OCI-LY7 (cell line): ENCODE results near the gene SEC61A1. TPM values are rescaled to one million over a fixed set of nuclear protein-coding genes. Genes with fewer than 3 reads are reported as not detected.

ENCODE experiments used
- BruUV-seq: library from RNA; stranded (reverse); fragments of 400-500 nt; replicated peaks from 2 replicates; lab custom pipeline; 2021; lab: Mats Ljungman, UMichigan
- CTCF ChIA-PET: fragments of 300-600 bp; sonication (Branson Sonifier 250); formaldehyde crosslinking; loops from one replicate; lab custom pipeline; 2022; ENCODE audit warnings: antibody characterized with exemption; ENCODE audit not compliant: unreplicated experiment; lab: Charles Lee
- POLR2A ChIA-PET: fragments of 300-600 bp; sonication (Branson Sonifier 250); formaldehyde crosslinking; loops from one replicate; lab custom pipeline; 2022; ENCODE audit warnings: antibody characterized with exemption; lab: Charles Lee
- DNase-seq: peaks from one replicate; pipeline ENCODE4 v3.0.0-alpha.2; 2015; ENCODE audit warnings: low spot score
- H2AFZ ChIP-seq: fragments of 200-600 bp; sonication (generic), shearing (Covaris generic); 2 replicates; pipeline ENCODE4 v1.6.1; 2014; ENCODE audit warnings: mild to moderate bottlenecking, antibody characterized with exemption, low read length, moderate library complexity
- H3K27ac ChIP-seq: fragments of 200-600 bp; sonication (generic); 2 replicates; pipeline ENCODE4 v1.5.1; 2014; ENCODE audit warnings: mixed run types, low read depth, mild to moderate bottlenecking, moderate library complexity, low read length, inconsistent platforms; ENCODE audit not compliant: poor library complexity, severe bottlenecking
- H3K36me3 ChIP-seq: fragments of 200-600 bp; sonication (generic); 2 replicates; pipeline ENCODE4 v1.6.1; 2014; ENCODE audit warnings: mild to moderate bottlenecking, antibody characterized with exemption, low read length, moderate library complexity, mixed read lengths; ENCODE audit not compliant: insufficient read depth
- H3K4me1 ChIP-seq: fragments of 200-600 bp; sonication (generic); 2 replicates; pipeline ENCODE4 v1.5.1; 2014; ENCODE audit warnings: mild to moderate bottlenecking, low read length; ENCODE audit not compliant: insufficient read depth, poor library complexity, severe bottlenecking
- H3K4me2 ChIP-seq: fragments of 200-600 bp; sonication (generic); 2 replicates; pipeline ENCODE4 v1.6.1; 2014; ENCODE audit warnings: mild to moderate bottlenecking, low read length
- H3K4me3 ChIP-seq: fragments of 200-600 bp; sonication (generic); 2 replicates; pipeline ENCODE4 v1.5.1; 2014; ENCODE audit warnings: mild to moderate bottlenecking, low read depth, low read length; ENCODE audit not compliant: poor library complexity, severe bottlenecking
- H3K79me2 ChIP-seq: fragments of 200-600 bp; sonication (generic); 2 replicates; pipeline ENCODE4 v1.6.1; 2016; ENCODE audit warnings: low read depth, mild to moderate bottlenecking, low read length, moderate library complexity, mixed read lengths; ENCODE audit not compliant: insufficient read depth
- H3K9me2 ChIP-seq: fragments of 200-600 bp; sonication (generic); 2 replicates; pipeline ENCODE4 v1.6.1; 2016; ENCODE audit warnings: mild to moderate bottlenecking, low read length, mixed read lengths; ENCODE audit not compliant: insufficient read depth
- H3K9me3 ChIP-seq: fragments of 200-600 bp; sonication (generic); 2 replicates; pipeline ENCODE4 v1.6.1; 2014; ENCODE audit warnings: mild to moderate bottlenecking, mixed run types, low read length, mixed read lengths
- H4K20me1 ChIP-seq: fragments of 200-600 bp; sonication (generic); 2 replicates; pipeline ENCODE4 v1.6.1; 2014; ENCODE audit warnings: mild to moderate bottlenecking, antibody characterized with exemption, low read length, moderate library complexity, mixed read lengths; ENCODE audit not compliant: insufficient read depth
- EZH2phosphoT487 ChIP-seq: fragments of 200-600 bp; sonication (generic); IDR thresholded peaks from 2 replicates; pipeline ENCODE4 v1.6.1; 2018; ENCODE audit warnings: low read depth, borderline replicate concordance, mild to moderate bottlenecking, mixed run types, antibody characterized with exemption, low read length, moderate library complexity, mixed read lengths
- intact Hi-C: fragments of 100-400 bp; cut with micrococcal nuclease; formaldehyde crosslinking; loops from one replicate; pipeline ENCODE4 v1.10.0; 2022; ENCODE audit not compliant: unreplicated experiment
- total RNA-seq, 2 experiments: library from RNA; depleted of rRNA in 1 of 2; stranded (reverse); fragments of >200 nt in 1 of 2; shearing (Covaris generic) in 1 of 2; gene quantifications; 2 replicates each; pipeline ENCODE4 v1.2.3, GENCODE V29; 2014 to 2022
- TF ChIP-seq, protein P1 (sequence below): fragments of 200-600 bp; sonication (generic); conservative IDR thresholded peaks from 2 replicates; pipeline ENCODE4 v1.5.1; 2014; ENCODE audit warnings: mild to moderate bottlenecking, antibody characterized with exemption, low read length, moderate library complexity, mixed read lengths

SEC61A1 gene
- total RNA-seq, 2 experiments from 2014 or later: 85.2 to 133 TPM

DNA sequence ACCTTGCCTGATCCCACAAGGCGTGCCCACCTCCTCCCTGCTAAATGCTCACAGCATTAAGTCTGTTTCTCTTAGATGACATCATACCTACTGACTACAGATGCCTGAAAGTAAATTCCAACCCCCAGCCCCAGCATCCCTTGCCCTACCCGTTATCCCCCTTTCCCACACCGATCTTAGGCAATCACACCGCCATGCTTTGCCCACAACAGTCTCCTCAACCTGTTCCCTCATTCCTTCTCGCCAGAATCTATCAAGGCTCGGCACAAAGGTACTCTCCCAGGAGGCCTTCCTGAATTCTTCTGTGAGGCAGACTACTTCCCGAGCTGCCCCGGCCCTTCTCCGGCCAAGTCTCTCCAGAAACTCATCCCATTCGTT lies 789 bp upstream of the SEC61A1 start:
- ChIA-PET CTCF (no interaction called here), POLR2A (no interaction called here)
- H3K4me1 ChIP-seq: peaks cover 31% of the 10 kb centered on the region
- no peaks in the 10 kb centered on the region for H3K9me2 ChIP-seq
- peak overlapping the region; percentile 88 for H3K4me3 ChIP-seq
- peaks cover 19% of the 10 kb centered on the region for H4K20me1 ChIP-seq
- H3K36me3 ChIP-seq: peaks cover 38% of the 10 kb centered on the region
- BruUV-seq: no TSS peak
- no peak overlapping the region for H3K27ac ChIP-seq
- H2AFZ ChIP-seq: peak overlapping the region; percentile 92
- DNase-seq: no peak
- H3K4me2 ChIP-seq: peak overlapping the region; percentile 98
- intact Hi-C loops: loop anchor here (5.0 kb wide), 3 partner anchors 71 to 459 kb away; partner anchors contain the start of genes RUVBL1 and TPRA1
- peaks cover 37% of the 10 kb centered on the region for H3K79me2 ChIP-seq
- no peaks in the 10 kb centered on the region for H3K9me3 ChIP-seq
- TF ChIP-seq, protein P1, sequence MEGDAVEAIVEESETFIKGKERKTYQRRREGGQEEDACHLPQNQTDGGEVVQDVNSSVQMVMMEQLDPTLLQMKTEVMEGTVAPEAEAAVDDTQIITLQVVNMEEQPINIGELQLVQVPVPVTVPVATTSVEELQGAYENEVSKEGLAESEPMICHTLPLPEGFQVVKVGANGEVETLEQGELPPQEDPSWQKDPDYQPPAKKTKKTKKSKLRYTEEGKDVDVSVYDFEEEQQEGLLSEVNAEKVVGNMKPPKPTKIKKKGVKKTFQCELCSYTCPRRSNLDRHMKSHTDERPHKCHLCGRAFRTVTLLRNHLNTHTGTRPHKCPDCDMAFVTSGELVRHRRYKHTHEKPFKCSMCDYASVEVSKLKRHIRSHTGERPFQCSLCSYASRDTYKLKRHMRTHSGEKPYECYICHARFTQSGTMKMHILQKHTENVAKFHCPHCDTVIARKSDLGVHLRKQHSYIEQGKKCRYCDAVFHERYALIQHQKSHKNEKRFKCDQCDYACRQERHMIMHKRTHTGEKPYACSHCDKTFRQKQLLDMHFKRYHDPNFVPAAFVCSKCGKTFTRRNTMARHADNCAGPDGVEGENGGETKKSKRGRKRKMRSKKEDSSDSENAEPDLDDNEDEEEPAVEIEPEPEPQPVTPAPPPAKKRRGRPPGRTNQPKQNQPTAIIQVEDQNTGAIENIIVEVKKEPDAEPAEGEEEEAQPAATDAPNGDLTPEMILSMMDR: no peak
- TF ChIP-seq EZH2phosphoT487: no peak

DNA sequence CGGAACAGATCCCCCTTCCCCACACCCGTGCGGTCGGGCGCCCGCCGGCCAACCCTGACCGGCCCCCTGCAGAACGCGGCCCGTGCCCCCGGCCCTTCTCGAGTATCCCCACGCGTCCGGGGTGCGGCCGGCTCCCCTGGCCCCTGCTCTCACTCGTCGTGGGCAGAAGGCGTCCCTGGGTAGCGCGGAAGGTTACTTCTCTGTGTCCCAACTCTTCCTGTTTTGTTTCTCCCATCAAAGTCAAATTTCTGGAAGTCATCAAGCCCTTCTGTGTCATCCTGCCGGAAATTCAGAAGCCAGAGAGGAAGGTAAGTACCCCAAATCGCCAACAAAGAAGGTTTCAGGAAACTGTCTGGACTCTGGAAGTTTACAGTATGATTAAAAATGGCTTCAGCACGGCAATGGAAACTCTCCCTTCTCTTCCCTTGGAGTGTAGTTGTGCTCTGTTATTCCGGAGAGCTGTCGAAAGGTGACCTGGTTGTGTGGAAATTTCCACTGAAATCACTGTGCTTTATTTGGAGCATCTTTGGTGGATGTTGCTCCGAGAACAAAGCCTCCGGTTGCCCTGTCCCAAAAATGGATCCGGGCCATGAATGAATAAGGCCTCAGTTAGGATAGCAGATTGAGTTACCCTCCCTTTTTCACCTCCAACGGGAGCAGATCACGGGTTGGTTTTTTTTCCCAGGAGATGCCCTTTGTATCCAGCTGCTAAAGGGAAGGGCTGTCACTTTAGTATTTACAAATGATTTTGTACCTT lies 536 bp downstream of the SEC61A1 start:
- Histone ChIP-seq H3K4me3 (peak overlapping the region; percentile 88), H3K4me2 (peak overlapping the region; percentile 86), H3K79me2 (peaks cover 37% of the 10 kb centered on the region), H4K20me1 (peaks cover 19% of the 10 kb centered on the region), H3K9me2 (no peaks in the 10 kb centered on the region), H3K9me3 (no peaks in the 10 kb centered on the region), H3K4me1 (peaks cover 31% of the 10 kb centered on the region), H3K36me3 (peaks cover 49% of the 10 kb centered on the region), H3K27ac (peak overlapping the region; percentile 57), H2AFZ (peak overlapping the region; percentile 27; the same call in 1 of the 2 replicates)
- no peak for TF ChIP-seq EZH2phosphoT487
- TF ChIP-seq, protein P1: no peak
- intact Hi-C loops: loop anchor here (5.0 kb wide), 3 partner anchors 70 to 460 kb away; partner anchors contain the start of genes RUVBL1 and TPRA1
- DNase-seq: no peak
- BruUV-seq: TSS peak; percentile 76
- POLR2A ChIA-PET: interaction anchor here (0.7 to 1.0 kb wide), 2 partner anchors 13 to 204 kb away, joined by 3 read pairs; no protein-coding TSS in a partner anchor
- CTCF ChIA-PET: no interaction called here
